Type B pancreatic cell (in vitro differentiated cells): ENCODE results near the gene FAH. TPM values are rescaled to one million over a fixed set of nuclear protein-coding genes. Genes with fewer than 3 reads are reported as not detected.

Source experiments
- DNase-seq: peaks from one replicate; pipeline ENCODE4 v3.0.0; 2021; ENCODE audit warnings: mixed read lengths; ENCODE audit not compliant: unreplicated experiment; ENCODE audit errors: extremely low spot score
- H3K27ac Mint-ChIP-seq: 2 replicates; pipeline ENCODE4 v1.8.0; 2021; ENCODE audit warnings: mild to moderate bottlenecking, mixed read lengths
- H3K27me3 Mint-ChIP-seq: 2 replicates; pipeline ENCODE4 v1.8.0; 2021; ENCODE audit warnings: mixed read lengths
- H3K36me3 Mint-ChIP-seq: 2 replicates; pipeline ENCODE4 v1.8.0; 2021; ENCODE audit warnings: mixed read lengths
- H3K4me1 Mint-ChIP-seq: one replicate; pipeline ENCODE4 v1.8.0; 2021; ENCODE audit warnings: mixed read lengths; ENCODE audit not compliant: unreplicated experiment
- H3K4me3 Mint-ChIP-seq: 2 replicates; pipeline ENCODE4 v1.8.0; 2021; ENCODE audit warnings: mild to moderate bottlenecking, mixed read lengths
- H3K9me3 Mint-ChIP-seq: 2 replicates; pipeline ENCODE4 v1.8.0; 2021; ENCODE audit warnings: mixed read lengths
- CTCF ChIP-seq: fragments of 200-600 bp; sonication (generic); conservative IDR thresholded peaks from 2 replicates; pipeline ENCODE4 v1.5.0; 2021; ENCODE audit warnings: antibody characterized with exemption, mild to moderate bottlenecking
- total RNA-seq: library from RNA; stranded (reverse); gene quantifications from 2 replicates; pipeline ENCODE4 v1.2.1, GENCODE V29; 2021; ENCODE audit warnings: low replicate concordance

The FAH gene
- total RNA-seq, 1 donor from 2014 or later: 25.8 TPM

DNA sequence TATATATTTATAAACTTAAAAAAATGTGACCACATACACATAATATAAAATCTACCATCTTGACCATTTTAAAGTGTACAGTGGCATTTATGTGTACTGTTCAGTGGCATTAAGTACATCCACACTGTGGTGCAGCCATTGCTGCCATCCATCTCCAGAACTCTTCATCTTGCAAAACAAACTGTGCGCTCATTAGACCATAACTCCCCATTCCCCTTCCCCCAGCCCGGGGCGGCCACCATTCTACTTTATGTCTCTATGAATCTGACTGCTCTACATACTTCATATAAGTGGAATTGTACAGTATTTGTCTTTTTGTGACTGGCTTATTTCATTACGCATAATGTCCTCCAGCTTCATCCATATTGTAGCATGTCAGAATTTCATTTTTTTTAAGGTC, 51.4 kb downstream of the FAH start:
- no peak for TF ChIP-seq CTCF

DNA sequence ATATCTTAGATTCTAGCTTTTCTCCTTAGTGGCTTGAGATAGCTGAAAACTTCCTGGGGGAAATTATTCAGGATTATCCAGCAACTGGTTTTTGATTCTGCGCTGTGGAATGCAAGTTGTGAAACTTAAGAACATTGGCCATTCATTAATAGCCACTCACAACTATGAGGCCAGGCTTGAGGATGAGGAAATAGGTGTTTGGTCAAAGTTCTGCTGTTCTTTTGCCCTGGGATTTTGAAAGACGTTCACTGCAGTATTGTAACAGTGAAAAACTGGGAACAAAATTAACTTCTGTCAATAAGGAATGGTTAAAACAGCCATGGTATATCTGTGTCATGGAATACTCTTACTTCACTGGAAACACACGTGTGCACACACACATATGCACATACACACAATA, 55.1 kb downstream of the FAH start:
- Mint-ChIP-seq H3K4me1 (no peaks in the 10 kb centered on the region), H3K27ac (no peak overlapping the region), H3K36me3 (no peaks in the 10 kb centered on the region), H3K4me3 (no peak overlapping the region), H3K9me3 (no peaks in the 10 kb centered on the region), H3K27me3 (peaks cover 9% of the 10 kb centered on the region)
- DNase-seq: no peak
- TF ChIP-seq CTCF: no peak

More for the DNA sequence above, 51.4 kb downstream of the FAH start:
- Mint-ChIP-seq H3K36me3 (no peaks in the 10 kb centered on the region), H3K27me3 (peaks cover 9% of the 10 kb centered on the region), H3K4me3 (no peak overlapping the region), H3K9me3 (no peaks in the 10 kb centered on the region), H3K4me1 (no peaks in the 10 kb centered on the region), H3K27ac (no peak overlapping the region)
- DNase-seq: no peak

GRCh38 chr15:80208758-80209734, 56.2 kb downstream of the FAH start:
- TF ChIP-seq CTCF: no peak
- H3K4me1 Mint-ChIP-seq: no peaks in the 10 kb centered on the region
- H3K4me3 Mint-ChIP-seq: no peak overlapping the region
- peaks cover 9% of the 10 kb centered on the region for H3K27me3 Mint-ChIP-seq
- H3K9me3 Mint-ChIP-seq: no peaks in the 10 kb centered on the region
- no peak for DNase-seq
- H3K36me3 Mint-ChIP-seq: no peaks in the 10 kb centered on the region
- H3K27ac Mint-ChIP-seq: no peak overlapping the region

GRCh38 chr15:80210611-80211573, 58.1 kb downstream of the FAH start:
- H3K36me3 Mint-ChIP-seq: no peaks in the 10 kb centered on the region
- no peak for TF ChIP-seq CTCF
- H3K27ac Mint-ChIP-seq: no peak overlapping the region
- H3K4me3 Mint-ChIP-seq: no peak overlapping the region
- H3K27me3 Mint-ChIP-seq: peaks cover 9% of the 10 kb centered on the region
- no peaks in the 10 kb centered on the region for H3K4me1 Mint-ChIP-seq
- H3K9me3 Mint-ChIP-seq: no peaks in the 10 kb centered on the region
- DNase-seq: no peak

- Mint-ChIP-seq H3K27me3 (peaks cover 3% of the 10 kb centered on the region), H3K4me3 (no peak overlapping the region), H3K4me1 (no peaks in the 10 kb centered on the region), H3K9me3 (no peaks in the 10 kb centered on the region), H3K36me3 (no peaks in the 10 kb centered on the region), H3K27ac (no peak overlapping the region)
- no peak for TF ChIP-seq CTCF
- DNase-seq: no peak
Measured at GRCh38 chr15:80211976-80212375, 59.2 kb downstream of the FAH start.
